OCI-LY1 (cell line): Measurements from ENCODE around the gene GPR75.

Experiments
- CTCF ChIP-seq: fragments of 200-600 bp; sonication (generic), shearing (Covaris generic); IDR thresholded peaks from 2 replicates; pipeline ENCODE4 v1.5.1; 2017; ENCODE audit warnings: mild to moderate bottlenecking, antibody characterized with exemption, low read length, moderate library complexity, mixed read lengths
- EZH2 ChIP-seq: fragments of 200-600 bp; sonication (generic), shearing (Covaris generic); IDR thresholded peaks from 2 replicates; pipeline ENCODE4 v1.8.0; 2017; ENCODE audit warnings: borderline replicate concordance, mixed run types, mild to moderate bottlenecking, antibody characterized with exemption, low read length, moderate library complexity, mixed read lengths

GRCh38 chr2:53863538-53864227 is 3.9 kb upstream of the GPR75 start:
- TF ChIP-seq EZH2, result no peak
- TF ChIP-seq CTCF, result no peak
